Naive B cell (primary cell): ENCODE data around the gene ADRA2B. TPM values are rescaled to one million over a fixed set of nuclear protein-coding genes. Genes with fewer than 3 reads are reported as not detected.

Source experiments
- ATAC-seq, 2 donors: fragments of 150-1000 bp; cut with Tn5 transposase; 2 replicates each; pipeline ENCODE4 v1.10.0; 2021; ENCODE audit warnings: low read depth in 2 of 2, mild to moderate bottlenecking in 2 of 2, moderate library complexity in 2 of 2
- DNase-seq: peaks from one replicate; pipeline ENCODE4 v3.0.0; 2022
- H3K27ac Mint-ChIP-seq, 6 donors: one replicate each; pipeline ENCODE4 v1.8.0; 2020 to 2022; ENCODE audit warnings: mild to moderate bottlenecking in 6 of 6, mixed read lengths in 6 of 6, moderate library complexity in 5 of 6, inconsistent platforms in 2 of 6
- H3K27me3 Mint-ChIP-seq, 3 donors: one replicate each; pipeline ENCODE4 v1.8.0; 2021 to 2022; ENCODE audit warnings: mixed read lengths in 3 of 3, mild to moderate bottlenecking in 1 of 3
- H3K36me3 Mint-ChIP-seq, 2 donors: one replicate each; pipeline ENCODE4 v1.8.0; 2020 to 2022; ENCODE audit warnings: mixed read lengths in 2 of 2, inconsistent platforms in 1 of 2, mild to moderate bottlenecking in 1 of 2
- H3K4me1 Mint-ChIP-seq, 3 donors: one replicate each; pipeline ENCODE4 v1.8.0; 2020 to 2022; ENCODE audit warnings: mixed read lengths in 3 of 3, inconsistent platforms in 1 of 3, mild to moderate bottlenecking in 1 of 3, moderate library complexity in 1 of 3
- H3K4me3 Mint-ChIP-seq, 8 donors: one replicate each; pipeline ENCODE4 v1.8.0; 2020 to 2022; ENCODE audit warnings: mild to moderate bottlenecking in 8 of 8, mixed read lengths in 8 of 8, moderate library complexity in 8 of 8, inconsistent platforms in 2 of 8
- H3K9me3 Mint-ChIP-seq, 7 donors: one replicate each; pipeline ENCODE4 v1.8.0; 2020 to 2022; ENCODE audit warnings: mixed read lengths in 7 of 7, mild to moderate bottlenecking in 5 of 7, inconsistent platforms in 2 of 7, moderate library complexity in 1 of 7
- polyA plus RNA-seq, 6 donors: library from polyadenylated mRNA; unstranded; fragments of 300-500 nt; fragmentation: Illumina TruSeq; gene quantifications; one replicate each; pipeline ENCODE4 v1.2.3, GENCODE V29; 2021; ENCODE audit warnings: low read depth in 6 of 6

The ADRA2B gene
- polyA plus RNA-seq, 6 donors from 2014 or later = 0.15 TPM; not detected in 5

DNA sequence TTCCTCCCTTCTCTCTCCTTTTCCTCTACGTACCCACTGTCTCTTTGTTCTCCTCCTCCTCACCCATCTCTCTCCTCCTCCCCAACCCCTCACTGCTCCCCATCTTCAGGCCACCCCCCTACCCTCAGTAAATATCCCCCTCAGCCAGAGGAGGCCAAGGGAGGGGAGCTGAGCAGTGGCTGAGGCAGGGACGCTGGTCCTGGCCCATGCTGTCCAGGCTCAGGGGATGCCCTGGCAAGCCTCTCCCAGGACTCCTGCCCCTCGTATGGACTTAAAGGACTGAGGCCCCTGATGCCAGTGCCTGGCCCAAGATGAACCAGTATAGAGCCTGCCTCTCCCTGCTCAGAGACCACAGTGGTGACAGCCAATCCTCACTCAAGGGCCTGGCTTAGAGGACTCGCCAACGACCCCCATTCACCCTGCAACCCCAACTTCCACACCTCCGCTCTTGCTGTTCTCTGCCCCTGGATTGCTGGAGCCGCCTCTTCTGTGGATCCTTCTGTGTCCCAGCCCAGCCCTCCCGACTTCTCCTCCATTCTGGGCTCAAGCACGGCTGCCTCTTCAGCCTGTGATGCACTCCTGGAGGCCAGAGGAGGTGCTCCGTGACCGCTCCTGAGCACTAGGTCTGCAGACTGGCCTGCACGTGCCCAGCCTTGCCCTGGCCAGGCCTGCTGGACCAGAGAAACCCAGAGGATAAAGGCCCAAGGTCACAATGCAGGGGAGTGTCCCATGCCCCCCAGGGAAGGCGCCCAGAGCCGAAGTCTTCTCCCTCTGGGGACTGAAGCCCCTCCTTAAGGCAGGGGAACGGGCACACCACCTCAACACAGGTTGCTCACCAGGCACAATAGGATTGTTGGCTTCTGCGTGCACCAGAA, 38.4 kb upstream of the ADRA2B start:
- Mint-ChIP-seq H3K9me3 (no peaks in the 10 kb centered on the region), H3K4me1 (peaks cover 42 to 88% (median 73%) of the 10 kb centered on the region in 3 donors), H3K27me3 (no peaks in the 10 kb centered on the region), H3K36me3 (no peaks in the 10 kb centered on the region), H3K27ac (peak overlapping the region in 2 of 6 donors; percentile 88 to 98), H3K4me3 (no peak overlapping the region)
- no peak for DNase-seq
- no peak for ATAC-seq

DNA sequence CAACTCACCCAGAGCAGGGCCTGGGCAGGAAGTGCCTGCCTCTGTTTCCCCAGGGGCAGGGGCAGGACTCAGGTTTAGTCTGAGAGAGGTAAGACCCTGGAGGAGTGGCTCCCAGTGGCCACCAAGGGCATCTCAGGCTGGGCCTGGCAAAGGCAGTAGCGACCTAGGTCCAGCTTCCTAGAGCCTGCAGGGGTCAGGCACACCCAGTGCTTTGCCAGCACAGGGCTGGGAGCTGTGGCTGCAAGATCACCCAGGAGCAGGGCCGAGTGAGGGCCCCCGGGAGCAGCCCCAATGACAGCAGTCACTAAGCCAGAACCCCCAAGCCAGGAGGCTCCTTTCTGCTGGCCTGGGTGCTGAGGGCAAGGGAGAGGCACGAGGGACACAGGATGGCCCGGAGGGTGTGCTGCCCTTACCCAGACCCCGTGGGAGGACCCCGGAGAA, 37.6 kb upstream of the ADRA2B start:
- H3K4me1 Mint-ChIP-seq = peaks cover 36 to 80% (median 74%) of the 10 kb centered on the region in 3 donors
- H3K36me3 Mint-ChIP-seq = no peaks in the 10 kb centered on the region
- H3K9me3 Mint-ChIP-seq = no peaks in the 10 kb centered on the region
- DNase-seq (no peak), ATAC-seq (no peak)
- H3K27me3 Mint-ChIP-seq = no peaks in the 10 kb centered on the region
- no peak overlapping the region for H3K4me3 Mint-ChIP-seq
- peak overlapping the region in 1 of 6 donors; percentile 98 for H3K27ac Mint-ChIP-seq

DNA sequence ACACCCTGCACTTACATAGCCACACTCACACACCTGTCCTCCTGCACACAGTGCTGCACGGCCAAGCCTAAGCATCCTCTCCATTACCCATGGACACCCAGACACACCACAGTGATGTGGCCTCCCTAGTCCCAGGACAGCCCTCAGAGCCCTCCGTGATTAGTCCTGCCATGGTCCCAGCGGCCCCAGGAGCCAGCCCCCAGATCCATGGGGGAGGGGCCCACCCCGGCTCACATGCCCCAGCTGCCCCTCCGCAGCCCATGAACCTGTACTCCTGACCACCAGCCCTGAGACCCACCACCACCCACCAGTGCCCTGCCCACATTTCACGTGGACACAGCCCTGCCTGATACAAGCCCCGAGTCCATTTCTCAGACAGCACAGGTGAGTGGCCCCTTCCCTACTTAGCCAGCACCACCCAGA, 36.9 kb upstream of the ADRA2B start:
- Mint-ChIP-seq H3K4me3 (no peak overlapping the region), H3K9me3 (no peaks in the 10 kb centered on the region), H3K27ac (peak overlapping the region; percentile 24 to 98 (median 84)), H3K36me3 (no peaks in the 10 kb centered on the region), H3K27me3 (no peaks in the 10 kb centered on the region), H3K4me1 (peaks cover 40 to 79% (median 77%) of the 10 kb centered on the region in 3 donors)
- DNase-seq = no peak
- ATAC-seq = no peak

- peak overlapping the region in 4 of 6 donors; percentile 52 to 98 (median 84) for H3K27ac Mint-ChIP-seq
- no peak for ATAC-seq
- no peaks in the 10 kb centered on the region for H3K27me3 Mint-ChIP-seq
- peak overlapping the region in 2 of 8 donors; percentile 57 to 67 for H3K4me3 Mint-ChIP-seq
- DNase-seq = no peak
- H3K4me1 Mint-ChIP-seq = peaks cover 41 to 79% (median 77%) of the 10 kb centered on the region in 3 donors
- no peaks in the 10 kb centered on the region for H3K9me3 Mint-ChIP-seq
- H3K36me3 Mint-ChIP-seq = no peaks in the 10 kb centered on the region
These were observed 36.2 kb upstream of the ADRA2B start for GRCh38 chr2:96152304-96153161.

- DNase-seq = no peak
- Mint-ChIP-seq H3K4me3 (peak overlapping the region in 3 of 8 donors; percentile 15 to 67 (median 57)), H3K27ac (peak overlapping the region in 5 of 6 donors; percentile 52 to 98 (median 86)), H3K27me3 (no peaks in the 10 kb centered on the region), H3K4me1 (peaks cover 39 to 79% (median 77%) of the 10 kb centered on the region in 3 donors), H3K9me3 (no peaks in the 10 kb centered on the region), H3K36me3 (no peaks in the 10 kb centered on the region)
- no peak for ATAC-seq
These were observed 35.4 kb upstream of the ADRA2B start for GRCh38 chr2:96151595-96152303.

GRCh38 chr2:96150791-96151594, 34.6 kb upstream of the ADRA2B start:
- peak overlapping the region in 3 of 8 donors; percentile 3 to 49 (median 40) for H3K4me3 Mint-ChIP-seq
- no peaks in the 10 kb centered on the region for H3K27me3 Mint-ChIP-seq
- peak overlapping the region in 5 of 6 donors; percentile 80 to 98 (median 86) for H3K27ac Mint-ChIP-seq
- no peaks in the 10 kb centered on the region for H3K9me3 Mint-ChIP-seq
- H3K36me3 Mint-ChIP-seq = no peaks in the 10 kb centered on the region
- DNase-seq = no peak
- ATAC-seq = no peak
- peaks cover 38 to 79% (median 76%) of the 10 kb centered on the region in 3 donors for H3K4me1 Mint-ChIP-seq

GRCh38 chr2:96150007-96150640, 33.8 kb upstream of the ADRA2B start:
- H3K27ac Mint-ChIP-seq = peak overlapping the region; percentile 84 to 100 (median 98)
- H3K4me3 Mint-ChIP-seq = no peak overlapping the region
- H3K27me3 Mint-ChIP-seq = no peaks in the 10 kb centered on the region
- no peaks in the 10 kb centered on the region for H3K9me3 Mint-ChIP-seq
- peaks cover 36 to 78% (median 72%) of the 10 kb centered on the region in 3 donors for H3K4me1 Mint-ChIP-seq
- no peaks in the 10 kb centered on the region for H3K36me3 Mint-ChIP-seq
- no peak for DNase-seq
- no peak for ATAC-seq

DNA sequence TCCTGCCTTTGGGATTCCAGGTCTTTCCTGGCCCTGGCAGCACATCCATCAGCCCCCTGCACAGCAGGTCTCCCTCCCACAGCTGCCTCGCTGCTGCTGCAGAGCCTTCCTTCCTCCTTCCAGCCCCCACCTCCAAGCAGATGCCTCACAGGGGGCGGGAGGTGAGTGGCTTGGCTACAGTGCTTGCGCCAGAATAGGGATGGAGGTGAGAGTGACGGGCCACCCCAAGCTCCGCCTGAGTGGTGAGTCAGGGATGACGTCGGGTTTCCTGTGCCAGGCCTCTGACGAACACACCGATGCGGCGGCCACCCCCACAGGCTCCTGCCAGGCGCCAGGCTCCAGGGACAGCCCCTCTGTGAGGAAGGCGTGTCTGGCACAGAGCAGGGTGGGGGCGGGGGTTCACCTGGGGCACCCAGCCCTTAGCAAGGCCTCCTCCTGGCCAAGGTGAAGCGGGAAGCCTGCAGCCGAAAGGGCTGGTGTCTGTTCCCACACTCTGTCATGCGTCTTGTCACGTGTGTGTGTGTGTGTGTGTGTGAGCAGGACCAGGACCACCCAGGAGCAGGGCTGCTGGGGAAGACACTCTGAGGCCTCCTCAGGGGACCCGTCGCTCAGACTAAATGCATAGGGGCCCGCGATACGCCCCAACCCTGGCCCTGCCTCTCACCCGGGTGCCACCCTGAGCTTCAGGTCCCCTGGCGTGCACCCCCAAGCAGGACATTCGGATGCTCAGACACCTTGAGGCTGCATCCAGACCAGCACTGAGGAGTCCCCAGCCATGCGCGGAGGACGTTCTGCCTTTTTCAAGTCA, 32.2 kb upstream of the ADRA2B start:
- no peaks in the 10 kb centered on the region for H3K36me3 Mint-ChIP-seq
- peak; percentile 68 to 69 for ATAC-seq
- no peaks in the 10 kb centered on the region for H3K9me3 Mint-ChIP-seq
- peaks cover 41 to 81% (median 73%) of the 10 kb centered on the region in 3 donors for H3K4me1 Mint-ChIP-seq
- H3K27me3 Mint-ChIP-seq = no peaks in the 10 kb centered on the region
- peak overlapping the region; percentile 98 to 100 (median 98) for H3K27ac Mint-ChIP-seq
- peak overlapping the region; percentile 68 to 89 (median 82) for H3K4me3 Mint-ChIP-seq
- peak; percentile 97 for DNase-seq

GRCh38 chr2:96147593-96148201, 31.3 kb upstream of the ADRA2B start:
- Mint-ChIP-seq H3K27me3 (no peaks in the 10 kb centered on the region), H3K4me3 (peak overlapping the region; percentile 50 to 93 (median 80)), H3K27ac (peak overlapping the region; percentile 98 to 100 (median 98)), H3K9me3 (no peaks in the 10 kb centered on the region), H3K4me1 (peaks cover 39 to 78% (median 77%) of the 10 kb centered on the region in 3 donors), H3K36me3 (no peaks in the 10 kb centered on the region)
- no peak for DNase-seq
- ATAC-seq = no peak

DNA sequence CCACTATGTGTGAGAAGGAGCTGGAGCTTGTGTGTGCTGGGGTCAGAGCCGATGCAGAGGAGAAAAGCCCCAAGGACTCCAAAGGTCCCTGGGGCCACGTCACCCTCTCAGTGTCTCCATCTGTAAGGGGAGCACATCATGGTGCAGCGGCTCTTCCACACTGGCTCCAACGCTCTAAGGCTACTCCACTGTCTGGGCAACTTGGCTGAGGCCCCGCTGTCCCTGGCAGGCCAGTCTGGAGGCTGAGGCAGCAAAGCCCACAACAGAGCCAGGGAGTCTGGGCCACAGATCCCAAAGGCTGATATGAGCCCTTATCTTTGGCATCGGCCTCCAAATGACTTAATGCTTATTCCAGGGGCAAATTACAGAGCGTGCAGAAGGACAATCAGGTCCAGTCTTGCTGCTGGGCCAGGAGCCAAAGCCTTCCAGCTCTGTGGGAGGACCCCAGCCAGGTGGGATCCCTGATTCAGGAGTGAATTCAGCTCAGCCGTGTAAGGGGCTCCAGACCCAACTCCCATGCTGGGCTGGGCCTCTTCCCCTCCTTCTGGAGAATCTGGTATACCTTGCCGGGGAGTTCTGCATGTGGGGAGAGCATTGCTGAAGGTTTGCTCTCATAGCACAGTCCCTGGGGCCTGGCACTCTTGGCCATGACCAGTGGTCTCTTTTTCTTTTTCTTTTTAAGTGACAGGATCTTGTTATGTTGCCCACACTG, 30.7 kb upstream of the ADRA2B start:
- H3K4me3 Mint-ChIP-seq = peak overlapping the region; percentile 76 to 93 (median 90)
- peak overlapping the region; percentile 98 to 100 (median 98) for H3K27ac Mint-ChIP-seq
- H3K4me1 Mint-ChIP-seq = peaks cover 37 to 81% (median 78%) of the 10 kb centered on the region in 3 donors
- DNase-seq (no peak), ATAC-seq (no peak)
- H3K36me3 Mint-ChIP-seq = no peaks in the 10 kb centered on the region
- no peaks in the 10 kb centered on the region for H3K9me3 Mint-ChIP-seq
- H3K27me3 Mint-ChIP-seq = no peaks in the 10 kb centered on the region
